ENCODE measurements around the gene GPRIN1. TPM values are rescaled to one million over a fixed set of nuclear protein-coding genes. Genes with fewer than 3 reads are reported as not detected.

Gene GPRIN1
- total RNA-seq, 4 donors from 2014 or later: 0.83 to 1.9 (median 1.2) TPM

DNA sequence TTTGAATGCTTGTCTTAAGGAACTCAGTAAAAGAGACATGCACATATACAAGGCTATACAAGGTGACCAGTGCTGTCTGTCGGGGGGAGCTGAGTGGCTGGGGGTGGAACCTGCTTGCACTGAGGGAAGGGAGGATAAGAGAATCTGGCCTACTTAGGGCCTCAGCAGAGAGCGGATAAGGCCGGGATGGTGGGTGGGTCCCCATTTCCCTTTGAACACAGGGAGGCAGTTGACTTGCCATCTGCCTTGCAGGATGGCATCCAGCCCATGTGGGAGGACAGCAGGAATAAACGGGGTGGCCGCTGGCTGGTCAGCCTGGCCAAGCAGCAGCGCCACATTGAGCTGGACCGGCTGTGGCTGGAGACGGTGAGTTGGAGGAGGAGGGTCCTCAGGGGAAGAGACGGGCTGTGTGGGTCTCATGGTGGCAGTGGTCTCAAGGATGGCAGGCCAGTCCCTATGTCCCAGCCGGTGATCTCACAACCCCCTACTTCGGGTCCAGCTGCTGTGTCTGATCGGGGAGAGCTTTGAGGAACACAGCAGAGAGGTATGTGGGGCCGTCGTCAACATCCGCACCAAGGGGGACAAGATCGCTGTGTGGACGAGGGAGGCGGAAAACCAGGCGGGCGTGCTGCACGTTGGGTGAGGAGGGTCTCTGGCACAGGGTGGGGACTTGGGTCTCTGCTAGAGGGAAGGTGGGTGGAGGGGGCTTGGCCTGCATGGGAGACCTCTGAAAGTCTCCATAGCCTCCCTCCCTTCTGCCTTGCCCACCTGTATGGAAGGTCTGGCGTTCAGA, 35.1 kb upstream of the GPRIN1 start:
- no peak for DNase-seq
- Histone ChIP-seq H3K4me1 (peaks cover 0 to 19% (median 11%) of the 10 kb centered on the region in 4 donors), H3K9me3 (no peaks in the 10 kb centered on the region), H3K27ac (no peak overlapping the region), H3K4me3 (no peak overlapping the region), H3K36me3 (no peaks in the 10 kb centered on the region), H3K27me3 (no peaks in the 10 kb centered on the region)
- no peak for TF ChIP-seq CTCF (IDR thresholded peaks at IDR 0.05)
- TF ChIP-seq POLR2A (IDR thresholded peaks at IDR 0.05): no peak

- Histone ChIP-seq H3K4me3 (no peak overlapping the region), H3K9me3 (no peaks in the 10 kb centered on the region), H3K36me3 (no peaks in the 10 kb centered on the region), H3K4me1 (peaks cover 0 to 19% (median 11%) of the 10 kb centered on the region in 4 donors), H3K27ac (no peak overlapping the region), H3K27me3 (no peaks in the 10 kb centered on the region)
- DNase-seq: no peak
- TF ChIP-seq POLR2A (IDR thresholded peaks at IDR 0.05) (no peak), CTCF (IDR thresholded peaks at IDR 0.05) (no peak)
These were observed 34.3 kb upstream of the GPRIN1 start for GRCh38 chr5:176644294-176644693.

- TF ChIP-seq CTCF (IDR thresholded peaks at IDR 0.05): no peak
- TF ChIP-seq POLR2A (IDR thresholded peaks at IDR 0.05): no peak
- Histone ChIP-seq H3K36me3 (no peaks in the 10 kb centered on the region), H3K4me1 (peaks cover 0 to 14% (median 9%) of the 10 kb centered on the region in 4 donors), H3K27me3 (no peaks in the 10 kb centered on the region), H3K27ac (no peak overlapping the region), H3K4me3 (no peak overlapping the region), H3K9me3 (no peaks in the 10 kb centered on the region)
- DNase-seq: no peak
These were observed 33.7 kb upstream of the GPRIN1 start for GRCh38 chr5:176643491-176644219.

DNA sequence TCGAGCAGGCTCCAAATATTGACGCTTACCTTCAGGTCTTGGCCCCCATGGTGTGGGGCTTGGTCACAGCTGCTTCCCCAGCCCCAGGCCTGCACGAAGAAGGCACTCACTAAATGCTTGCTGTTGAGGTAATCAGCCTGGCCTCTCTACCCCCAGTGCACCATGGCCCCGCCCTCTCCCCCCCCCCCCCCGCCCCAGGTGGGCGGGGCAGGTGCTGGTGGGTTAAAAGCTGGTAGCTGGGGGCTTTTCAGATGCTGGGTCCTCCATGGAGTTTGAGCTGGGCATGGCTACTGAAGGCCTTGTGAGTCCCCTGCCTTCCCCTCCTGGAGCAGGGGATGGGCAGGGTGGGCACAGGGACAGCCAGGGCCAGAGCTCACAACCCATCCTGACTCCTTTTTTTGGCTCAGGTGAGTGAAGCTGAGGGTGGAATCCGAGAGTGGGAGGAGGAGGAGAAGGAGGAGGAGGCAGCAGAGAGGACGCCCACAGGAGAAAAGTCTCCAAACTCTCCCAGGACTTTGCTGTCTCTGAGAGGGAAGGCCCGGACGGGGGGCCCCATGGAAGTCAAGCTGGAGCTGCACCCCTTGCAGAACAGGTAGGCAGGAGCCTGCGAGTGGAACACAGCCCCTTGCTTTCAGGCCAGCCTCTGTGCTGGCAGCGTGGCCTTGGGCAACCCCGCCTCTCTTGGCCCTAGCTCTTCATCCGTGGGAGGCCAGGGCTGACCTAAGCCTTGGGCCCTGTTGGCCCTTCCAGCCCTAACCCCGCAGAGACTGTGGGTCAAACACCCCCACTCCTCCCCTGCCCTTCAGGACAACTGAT, 32.9 kb upstream of the GPRIN1 start:
- Histone ChIP-seq H3K9me3 (no peaks in the 10 kb centered on the region), H3K36me3 (no peaks in the 10 kb centered on the region), H3K4me1 (peaks cover 0 to 7% (median 5%) of the 10 kb centered on the region in 4 donors), H3K27ac (no peak overlapping the region), H3K4me3 (no peak overlapping the region), H3K27me3 (no peaks in the 10 kb centered on the region)
- no peak for DNase-seq
- no peak for TF ChIP-seq CTCF (IDR thresholded peaks at IDR 0.05)
- no peak for TF ChIP-seq POLR2A (IDR thresholded peaks at IDR 0.05)

GRCh38 chr5:176640616-176641015, 30.7 kb upstream of the GPRIN1 start:
- H3K27ac ChIP-seq: no peak overlapping the region
- no peaks in the 10 kb centered on the region for H3K36me3 ChIP-seq
- no peak for DNase-seq
- H3K27me3 ChIP-seq: no peaks in the 10 kb centered on the region
- H3K9me3 ChIP-seq: no peaks in the 10 kb centered on the region
- H3K4me1 ChIP-seq: no peaks in the 10 kb centered on the region
- TF ChIP-seq CTCF (IDR thresholded peaks at IDR 0.05) (no peak), POLR2A (IDR thresholded peaks at IDR 0.05) (no peak)
- H3K4me3 ChIP-seq: no peak overlapping the region

Data from Peyer's patch (tissue), 4 donors.